T-helper 2 cell treated with Interferon-gamma antibody and Interleukin-4, amounts not matched to agents 5 μg/mL and 100 μg/mL, for 36 hours (primary cell): ENCODE results near the gene CAPZA2.
A peak's percentile ranks its signal among the peaks of the same experiment; 100 is the strongest.

Experiments used
- DNase-seq: peaks from one replicate; pipeline ENCODE4 v3.0.0; 2021; ENCODE audit warnings: low spot score
- H3K27ac Mint-ChIP-seq: one replicate; pipeline ENCODE4 v1.8.0; 2021; ENCODE audit warnings: mild to moderate bottlenecking, mixed read lengths
- H3K27me3 Mint-ChIP-seq: one replicate; pipeline ENCODE4 v1.8.0; 2021; ENCODE audit warnings: low read depth, mixed read lengths
- H3K36me3 Mint-ChIP-seq: one replicate; pipeline ENCODE4 v1.8.0; 2021; ENCODE audit warnings: low read depth, mixed read lengths
- H3K4me1 Mint-ChIP-seq: one replicate; pipeline ENCODE4 v1.8.0; 2021; ENCODE audit warnings: low read depth, mixed read lengths
- H3K4me3 Mint-ChIP-seq: one replicate; pipeline ENCODE4 v1.8.0; 2022; ENCODE audit warnings: mild to moderate bottlenecking, moderate library complexity, mixed read lengths
- H3K9me3 Mint-ChIP-seq: one replicate; pipeline ENCODE4 v1.8.0; 2021; ENCODE audit warnings: mixed read lengths

CAPZA2 gene

DNA sequence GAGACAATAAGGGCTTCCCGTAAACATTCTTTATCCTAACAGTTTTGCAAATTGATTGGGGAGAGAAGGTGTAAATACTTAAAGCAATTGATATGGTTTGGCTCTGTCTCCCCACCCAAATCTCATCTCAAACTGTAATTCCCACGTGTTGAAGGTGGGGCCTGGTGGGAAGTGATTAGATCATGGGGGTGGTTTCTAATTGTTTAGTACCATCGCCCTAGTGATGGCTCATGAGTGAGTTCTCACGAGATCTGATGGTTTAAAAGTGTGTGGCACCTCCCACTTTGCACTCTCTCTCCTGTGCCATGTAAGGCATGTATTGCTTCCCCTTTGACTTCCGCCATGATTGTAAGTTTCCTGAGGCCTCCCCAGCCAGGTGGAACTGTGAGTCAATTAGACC lies 22.1 kb upstream of the CAPZA2 start:
- H3K27me3 Mint-ChIP-seq: peaks cover 39% of the 10 kb centered on the region
- no peaks in the 10 kb centered on the region for H3K36me3 Mint-ChIP-seq
- no peak for DNase-seq
- H3K4me1 Mint-ChIP-seq: peaks cover 9% of the 10 kb centered on the region
- H3K4me3 Mint-ChIP-seq: no peak overlapping the region
- no peak overlapping the region for H3K27ac Mint-ChIP-seq
- H3K9me3 Mint-ChIP-seq: no peaks in the 10 kb centered on the region

DNA sequence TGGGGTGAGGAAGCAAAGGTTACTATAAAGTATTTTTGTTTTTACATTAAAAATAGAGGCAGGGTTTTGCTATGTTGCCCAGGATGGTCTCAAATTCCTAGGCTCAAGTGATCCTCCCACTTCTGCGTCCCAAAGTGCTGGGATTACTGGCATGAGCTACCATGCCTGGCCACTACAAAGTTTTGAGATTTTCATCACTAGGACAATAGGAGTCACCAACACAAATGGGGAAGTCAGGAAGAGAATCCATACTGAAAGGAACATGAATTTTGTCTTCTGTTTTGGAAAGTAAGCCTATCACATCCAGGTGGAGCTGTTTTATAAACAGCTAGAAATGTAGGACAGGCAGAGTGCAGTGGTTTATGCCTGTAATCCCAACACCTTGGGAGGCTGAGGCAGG lies 20.0 kb upstream of the CAPZA2 start:
- Mint-ChIP-seq H3K4me1 (peaks cover 9% of the 10 kb centered on the region), H3K27ac (no peak overlapping the region), H3K9me3 (no peaks in the 10 kb centered on the region), H3K27me3 (peaks cover 50% of the 10 kb centered on the region), H3K4me3 (no peak overlapping the region), H3K36me3 (no peaks in the 10 kb centered on the region)
- DNase-seq: no peak

GRCh38 chr7:116843378-116843777 lies 19.0 kb upstream of the CAPZA2 start:
- no peak for DNase-seq
- Mint-ChIP-seq H3K27ac (peak overlapping the region; percentile 49), H3K4me1 (peaks cover 9% of the 10 kb centered on the region), H3K9me3 (no peaks in the 10 kb centered on the region), H3K27me3 (peaks cover 48% of the 10 kb centered on the region), H3K4me3 (peak overlapping the region; percentile 29), H3K36me3 (no peaks in the 10 kb centered on the region)

- no peak for DNase-seq
- H3K9me3 Mint-ChIP-seq: no peaks in the 10 kb centered on the region
- H3K36me3 Mint-ChIP-seq: no peaks in the 10 kb centered on the region
- no peak overlapping the region for H3K4me3 Mint-ChIP-seq
- no peak overlapping the region for H3K27ac Mint-ChIP-seq
- H3K4me1 Mint-ChIP-seq: no peaks in the 10 kb centered on the region
- H3K27me3 Mint-ChIP-seq: peaks cover 45% of the 10 kb centered on the region
Measured at GRCh38 chr7:116851175-116851574, 11.2 kb upstream of the CAPZA2 start.

DNA sequence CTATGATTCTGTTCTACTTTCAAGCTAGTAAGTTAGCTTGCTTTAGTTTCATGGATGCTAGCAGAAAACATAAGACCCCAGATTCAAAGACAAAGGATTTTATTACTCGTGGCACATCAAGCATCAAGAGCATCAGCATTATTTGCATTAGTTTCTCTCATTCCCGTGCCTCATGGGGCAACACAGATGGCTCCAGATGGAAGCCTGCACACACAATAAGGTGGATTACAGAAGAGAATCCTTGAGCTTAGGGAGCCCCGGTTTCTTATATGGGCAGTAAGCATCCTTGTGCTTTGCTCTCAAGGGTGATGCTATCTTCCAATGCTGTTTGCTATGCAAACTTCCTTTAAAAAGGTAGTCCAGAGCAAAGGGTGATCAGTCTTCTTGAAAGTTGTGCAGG lies 10.7 kb upstream of the CAPZA2 start:
- H3K4me1 Mint-ChIP-seq: no peaks in the 10 kb centered on the region
- H3K4me3 Mint-ChIP-seq: no peak overlapping the region
- peaks cover 42% of the 10 kb centered on the region for H3K27me3 Mint-ChIP-seq
- no peak overlapping the region for H3K27ac Mint-ChIP-seq
- H3K36me3 Mint-ChIP-seq: no peaks in the 10 kb centered on the region
- no peak for DNase-seq
- H3K9me3 Mint-ChIP-seq: no peaks in the 10 kb centered on the region

- Mint-ChIP-seq H3K36me3 (no peaks in the 10 kb centered on the region), H3K27me3 (peaks cover 43% of the 10 kb centered on the region), H3K4me3 (no peak overlapping the region), H3K27ac (no peak overlapping the region), H3K9me3 (no peaks in the 10 kb centered on the region), H3K4me1 (no peaks in the 10 kb centered on the region)
- no peak for DNase-seq
Measured at GRCh38 chr7:116854132-116854531, 8.3 kb upstream of the CAPZA2 start.

- Mint-ChIP-seq H3K4me1 (peaks cover 7% of the 10 kb centered on the region), H3K36me3 (no peaks in the 10 kb centered on the region), H3K9me3 (no peaks in the 10 kb centered on the region), H3K27me3 (peaks cover 37% of the 10 kb centered on the region), H3K27ac (no peak overlapping the region), H3K4me3 (no peak overlapping the region)
- DNase-seq: no peak
Measured at GRCh38 chr7:116857052-116857451, 5.3 kb upstream of the CAPZA2 start.

GRCh38 chr7:116859323-116859722 lies 3.1 kb upstream of the CAPZA2 start:
- H3K36me3 Mint-ChIP-seq: peaks cover 2% of the 10 kb centered on the region
- H3K27me3 Mint-ChIP-seq: peaks cover 28% of the 10 kb centered on the region
- DNase-seq: no peak
- H3K27ac Mint-ChIP-seq: no peak overlapping the region
- H3K4me3 Mint-ChIP-seq: no peak overlapping the region
- no peaks in the 10 kb centered on the region for H3K9me3 Mint-ChIP-seq
- peaks cover 14% of the 10 kb centered on the region for H3K4me1 Mint-ChIP-seq

DNA sequence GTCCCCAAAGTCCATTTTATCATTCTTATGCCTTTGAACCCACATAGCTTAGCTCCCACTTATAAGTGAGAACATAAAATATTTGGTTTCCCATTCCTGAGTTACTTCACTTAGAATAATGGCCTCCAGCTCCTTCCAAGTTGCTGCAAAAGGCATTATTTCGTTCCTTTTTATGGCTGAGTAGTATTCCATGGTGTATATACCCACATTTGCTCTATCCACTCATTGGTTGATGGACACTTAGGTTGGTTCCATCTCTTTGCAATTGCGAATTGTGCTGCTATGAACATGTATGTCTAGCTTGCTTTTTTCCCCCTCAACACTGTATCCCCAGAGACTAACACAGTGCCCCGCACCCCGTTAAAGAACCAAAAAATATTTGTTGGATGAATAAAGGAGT lies 670 bp upstream of the CAPZA2 start:
- H3K4me3 Mint-ChIP-seq: peak overlapping the region; percentile 58
- peaks cover 27% of the 10 kb centered on the region for H3K4me1 Mint-ChIP-seq
- H3K36me3 Mint-ChIP-seq: peaks cover 2% of the 10 kb centered on the region
- H3K27ac Mint-ChIP-seq: peak overlapping the region; percentile 7
- H3K27me3 Mint-ChIP-seq: peaks cover 19% of the 10 kb centered on the region
- DNase-seq: no peak
- no peaks in the 10 kb centered on the region for H3K9me3 Mint-ChIP-seq

- Mint-ChIP-seq H3K4me1 (peaks cover 37% of the 10 kb centered on the region), H3K4me3 (peak overlapping the region; percentile 99), H3K36me3 (peaks cover 6% of the 10 kb centered on the region), H3K9me3 (no peaks in the 10 kb centered on the region), H3K27me3 (peaks cover 13% of the 10 kb centered on the region), H3K27ac (peak overlapping the region; percentile 94)
- no peak for DNase-seq
Measured at GRCh38 chr7:116862951-116863670, 724 bp downstream of the CAPZA2 start.

DNA sequence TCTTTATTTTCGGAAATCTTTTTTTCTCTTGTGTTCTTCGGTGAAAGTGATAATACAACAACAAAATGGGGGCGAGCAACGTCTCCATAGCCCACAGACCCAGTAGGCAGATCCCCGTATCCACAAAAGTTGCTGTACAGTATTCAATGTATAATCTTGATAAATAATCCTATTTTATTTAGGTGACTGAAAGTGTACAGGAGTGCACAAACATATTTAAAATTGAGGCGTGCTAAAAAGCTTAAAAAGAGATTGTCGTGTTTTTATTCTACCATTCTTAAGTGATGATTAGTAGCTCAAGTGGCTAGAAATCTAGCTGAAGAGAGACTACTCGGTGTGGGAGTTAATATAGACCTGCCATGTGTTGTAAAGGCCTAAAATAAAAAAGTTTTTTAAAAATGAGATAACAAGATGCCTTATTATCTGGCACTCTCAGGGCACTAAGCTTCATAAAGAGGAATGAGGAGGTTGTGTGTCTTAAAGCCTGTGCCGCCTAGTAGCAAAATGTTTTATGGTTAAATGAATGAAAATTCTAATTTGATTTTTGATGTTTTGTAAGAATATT lies 1.6 kb downstream of the CAPZA2 start:
- Mint-ChIP-seq H3K36me3 (peaks cover 6% of the 10 kb centered on the region), H3K4me1 (peaks cover 37% of the 10 kb centered on the region), H3K27me3 (peaks cover 8% of the 10 kb centered on the region), H3K4me3 (peak overlapping the region; percentile 99), H3K9me3 (no peaks in the 10 kb centered on the region), H3K27ac (peak overlapping the region; percentile 94)
- DNase-seq: no peak

GRCh38 chr7:116871061-116871700 lies 8.8 kb downstream of the CAPZA2 start:
- Mint-ChIP-seq H3K9me3 (no peaks in the 10 kb centered on the region), H3K4me3 (no peak overlapping the region), H3K4me1 (peaks cover 55% of the 10 kb centered on the region), H3K27ac (peak overlapping the region; percentile 17), H3K36me3 (peaks cover 20% of the 10 kb centered on the region), H3K27me3 (no peaks in the 10 kb centered on the region)
- no peak for DNase-seq

DNA sequence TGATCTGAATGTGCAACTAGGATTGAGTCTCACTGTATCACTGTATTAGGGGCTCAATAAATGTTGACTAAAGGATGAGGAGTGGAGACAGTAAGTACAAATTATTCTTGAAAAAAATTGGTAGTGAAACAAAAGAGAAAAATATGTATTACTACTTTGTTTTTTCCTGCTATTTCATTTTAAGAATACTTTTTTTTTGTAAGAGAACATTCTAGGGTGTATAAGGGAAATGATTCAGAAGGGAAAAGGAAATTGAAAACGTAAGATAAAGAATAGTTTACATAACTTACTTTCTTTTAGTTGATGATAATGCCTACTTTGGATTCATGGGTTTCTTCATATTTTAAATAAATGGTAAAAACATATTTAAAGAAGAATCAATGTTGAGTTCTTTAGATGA lies 9.6 kb downstream of the CAPZA2 start:
- Mint-ChIP-seq H3K9me3 (no peaks in the 10 kb centered on the region), H3K4me3 (peak overlapping the region; percentile 19), H3K27ac (no peak overlapping the region), H3K36me3 (peaks cover 20% of the 10 kb centered on the region), H3K27me3 (no peaks in the 10 kb centered on the region), H3K4me1 (peaks cover 49% of the 10 kb centered on the region)
- DNase-seq: no peak

DNA sequence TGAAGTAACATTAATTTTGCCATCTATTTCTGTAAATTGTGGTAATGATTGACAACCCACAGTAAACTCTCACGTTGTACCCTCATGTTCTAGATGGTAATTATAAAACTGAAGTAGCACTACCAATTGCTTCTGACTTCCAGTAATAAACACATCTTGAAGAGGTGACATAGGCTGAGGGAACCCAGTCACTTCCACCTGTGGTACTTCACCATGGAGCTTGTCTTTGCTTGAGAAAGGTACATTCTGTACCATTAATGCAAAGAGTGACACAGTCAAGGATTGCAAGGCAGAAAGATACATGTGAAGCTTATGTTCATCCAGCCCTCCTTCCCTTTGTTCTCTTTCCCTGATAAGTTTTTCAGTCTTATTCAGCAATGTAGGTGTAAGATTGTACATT lies 11.2 kb downstream of the CAPZA2 start:
- no peak for DNase-seq
- no peak overlapping the region for H3K4me3 Mint-ChIP-seq
- no peaks in the 10 kb centered on the region for H3K27me3 Mint-ChIP-seq
- no peak overlapping the region for H3K27ac Mint-ChIP-seq
- H3K9me3 Mint-ChIP-seq: no peaks in the 10 kb centered on the region
- peaks cover 15% of the 10 kb centered on the region for H3K36me3 Mint-ChIP-seq
- H3K4me1 Mint-ChIP-seq: peaks cover 41% of the 10 kb centered on the region
